SK-N-SH (cell line): ENCODE results near the gene KCNAB3. TPM values are rescaled to one million over a fixed set of nuclear protein-coding genes. Genes with fewer than 3 reads are reported as not detected.

Experiments
- polyA plus RNA-seq, 3 experiments: library from polyadenylated mRNA; depleted of rRNA; stranded (reverse); fragments of >200 nt; gene quantifications; 2 replicates each; pipeline ENCODE4 v1.2.3, GENCODE V29; 2012
- small RNA-seq, 7 experiments: library from RNA; depleted of rRNA; stranded (forward); fragments of <200 nt; gene quantifications; one replicate each; pipeline ENCODE3, GENCODE V24; 2012

The KCNAB3 gene
- polyA plus RNA-seq, 1 of the 3 experiments (the other 2 are of a cell fraction) = 4.4 TPM

Small RNA genes within 50 kb of the gene (small RNA-seq; reads per million reads assigned to genes)
- gene SCARNA21 = 0.58 to 7.9 (median 5.7) reads per million in 7 experiments

Other genes with a start within 250 kb of the KCNAB3 start
- 47.3 and 62.6 TPM in 2 replicates for gene TP53, start 242.4 kb downstream of the KCNAB3 start, polyA plus RNA-seq (2012; rRNA removed)
- gene WRAP53, start 241.4 kb downstream of the KCNAB3 start, polyA plus RNA-seq (2012; rRNA removed) = 6.6 and 8.6 TPM in 2 replicates
- 26.1 and 32.4 TPM in 2 replicates for gene EFNB3, start 224.7 kb downstream of the KCNAB3 start, polyA plus RNA-seq (2012; rRNA removed)
- gene DNAH2, start 212.1 kb downstream of the KCNAB3 start, polyA plus RNA-seq (2012; rRNA removed) = 0.13 and 0.18 TPM in 2 replicates
- 1.4 and 2.6 TPM in 2 replicates for gene KDM6B, start 95.6 kb downstream of the KCNAB3 start, polyA plus RNA-seq (2012; rRNA removed)
- 0.83 and 1.2 TPM in 2 replicates for gene TMEM88, start 74.8 kb downstream of the KCNAB3 start, polyA plus RNA-seq (2012; rRNA removed)
- gene NAA38, start 72.3 kb downstream of the KCNAB3 start, polyA plus RNA-seq (2012; rRNA removed) = 133 and 202 TPM in 2 replicates
- 8.8 and 9.8 TPM in 2 replicates for gene CYB5D1, start 71.9 kb downstream of the KCNAB3 start, polyA plus RNA-seq (2012; rRNA removed)
- 55.2 and 56.2 TPM in 2 replicates for gene CHD3, start 41.1 kb downstream of the KCNAB3 start, polyA plus RNA-seq (2012; rRNA removed)
- 7.4 and 9.0 TPM in 2 replicates for gene RNF227, start 13.6 kb downstream of the KCNAB3 start, polyA plus RNA-seq (2012; rRNA removed)
- gene TRAPPC1, start 2.1 kb upstream of the KCNAB3 start, polyA plus RNA-seq (2012; rRNA removed) = 390 and 555 TPM in 2 replicates
- 26.3 and 27.4 TPM in 2 replicates for gene CNTROB, start 2.4 kb upstream of the KCNAB3 start, polyA plus RNA-seq (2012; rRNA removed)
- not detected in 2 replicates for gene GUCY2D, start 72.8 kb upstream of the KCNAB3 start, polyA plus RNA-seq (2012; rRNA removed)
- gene ALOX15B, start 109.2 kb upstream of the KCNAB3 start, polyA plus RNA-seq (2012; rRNA removed) = not detected in 2 replicates
- gene ALOX12B, start 157.9 kb upstream of the KCNAB3 start, polyA plus RNA-seq (2012; rRNA removed) = 0.20 TPM in 1 of 2 replicates, not detected in the other
- 0.13 and 0.46 TPM in 2 replicates for gene ALOXE3, start 188.7 kb upstream of the KCNAB3 start, polyA plus RNA-seq (2012; rRNA removed)
- 0.71 and 1.2 TPM in 2 replicates for gene HES7, start 194.2 kb upstream of the KCNAB3 start, polyA plus RNA-seq (2012; rRNA removed)
- gene PER1, start 222.5 kb upstream of the KCNAB3 start, polyA plus RNA-seq (2012; rRNA removed) = 32.7 and 56.8 TPM in 2 replicates
- 42.0 and 43.4 TPM in 2 replicates for gene VAMP2, start 233.1 kb upstream of the KCNAB3 start, polyA plus RNA-seq (2012; rRNA removed)
- 18.6 and 19.2 TPM in 2 replicates for gene TMEM107, start 246.5 kb upstream of the KCNAB3 start, polyA plus RNA-seq (2012; rRNA removed)